Uterus (tissue), 2 donors: ENCODE data around the gene NCLN.

Source experiments
- POLR2A ChIP-seq, 2 donors: fragments of 450-650 bp; IDR thresholded peaks; one replicate each; pipeline ENCODE4 v1.6.1; 2016; ENCODE audit warnings: antibody characterized with exemption in 2 of 2, mild to moderate bottlenecking in 1 of 2, moderate library complexity in 1 of 2
- TF ChIP-seq, protein P1 (sequence below), 4 experiments: fragments of 200-600 bp in 2 of 4; fragments of 450-650 bp in 2 of 4; sonication (generic) in 2 of 4; IDR thresholded peaks; one replicate each; pipeline ENCODE4 v1.5.1; 2016 to 2019; ENCODE audit warnings: antibody characterized with exemption in 4 of 4, mild to moderate bottlenecking in 2 of 4, moderate library complexity in 1 of 4

- TF ChIP-seq, protein P1, sequence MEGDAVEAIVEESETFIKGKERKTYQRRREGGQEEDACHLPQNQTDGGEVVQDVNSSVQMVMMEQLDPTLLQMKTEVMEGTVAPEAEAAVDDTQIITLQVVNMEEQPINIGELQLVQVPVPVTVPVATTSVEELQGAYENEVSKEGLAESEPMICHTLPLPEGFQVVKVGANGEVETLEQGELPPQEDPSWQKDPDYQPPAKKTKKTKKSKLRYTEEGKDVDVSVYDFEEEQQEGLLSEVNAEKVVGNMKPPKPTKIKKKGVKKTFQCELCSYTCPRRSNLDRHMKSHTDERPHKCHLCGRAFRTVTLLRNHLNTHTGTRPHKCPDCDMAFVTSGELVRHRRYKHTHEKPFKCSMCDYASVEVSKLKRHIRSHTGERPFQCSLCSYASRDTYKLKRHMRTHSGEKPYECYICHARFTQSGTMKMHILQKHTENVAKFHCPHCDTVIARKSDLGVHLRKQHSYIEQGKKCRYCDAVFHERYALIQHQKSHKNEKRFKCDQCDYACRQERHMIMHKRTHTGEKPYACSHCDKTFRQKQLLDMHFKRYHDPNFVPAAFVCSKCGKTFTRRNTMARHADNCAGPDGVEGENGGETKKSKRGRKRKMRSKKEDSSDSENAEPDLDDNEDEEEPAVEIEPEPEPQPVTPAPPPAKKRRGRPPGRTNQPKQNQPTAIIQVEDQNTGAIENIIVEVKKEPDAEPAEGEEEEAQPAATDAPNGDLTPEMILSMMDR (IDR thresholded peaks at IDR 0.05) = no peak
- TF ChIP-seq POLR2A (IDR thresholded peaks at IDR 0.05) = no peak
These were observed 49.1 kb downstream of the NCLN start for GRCh38 chr19:3234800-3235199.
